T-helper 17 cell (primary cell): ENCODE results near the gene NUDT4. TPM values are rescaled to one million over a fixed set of nuclear protein-coding genes. Genes with fewer than 3 reads are reported as not detected.

Source experiments
- ATAC-seq: fragments of 150-1000 bp; cut with Tn5 transposase; 2 replicates; pipeline ENCODE4 v1.10.0; 2021; ENCODE audit warnings: mild to moderate bottlenecking, moderate library complexity
- DNase-seq, 3 donors: peaks; one replicate each; pipeline versions ENCODE4 v3.0.0 to v3.0.0-alpha.2; 2020 to 2021
- H3K9me3 ChIP-seq: one replicate; pipeline ENCODE4 v1.7.0; 2013; ENCODE audit warnings: low read length, mild to moderate bottlenecking; ENCODE audit not compliant: control insufficient read depth, poor library complexity, severe bottlenecking
- H3K27ac Mint-ChIP-seq: one replicate; pipeline ENCODE4 v1.8.0; 2022; ENCODE audit warnings: mild to moderate bottlenecking, moderate library complexity, mixed read lengths
- H3K27me3 Mint-ChIP-seq: one replicate; pipeline ENCODE4 v1.8.0; 2022; ENCODE audit warnings: mixed read lengths
- H3K36me3 Mint-ChIP-seq: one replicate; pipeline ENCODE4 v1.8.0; 2022; ENCODE audit warnings: low read depth, mixed read lengths
- H3K4me1 Mint-ChIP-seq: one replicate; pipeline ENCODE4 v1.8.0; 2022; ENCODE audit warnings: mild to moderate bottlenecking, mixed read lengths
- H3K4me3 Mint-ChIP-seq: one replicate; pipeline ENCODE4 v1.8.0; 2022; ENCODE audit warnings: mild to moderate bottlenecking, moderate library complexity, mixed read lengths
- total RNA-seq, 4 donors: library from RNA in 2 of 4; stranded (reverse) in 2 of 4; gene quantifications; one replicate each; pipeline ENCODE4 v1.2.3 and lab custom pipeline; 2022 to 2026

NUDT4 gene
- total RNA-seq, 2 donors from 2014 or later, result 60.4 to 78.8 TPM

GRCh38 chr12:93356214-93356613 lies 21.5 kb upstream of the NUDT4 start:
- Mint-ChIP-seq H3K4me3 (no peak overlapping the region), H3K27ac (no peak overlapping the region), H3K27me3 (no peaks in the 10 kb centered on the region)

GRCh38 chr12:93358058-93358457 lies 19.7 kb upstream of the NUDT4 start:
- H3K4me3 Mint-ChIP-seq, result no peak overlapping the region
- no peaks in the 10 kb centered on the region for H3K36me3 Mint-ChIP-seq
- no peaks in the 10 kb centered on the region for H3K27me3 Mint-ChIP-seq
- ATAC-seq, result no peak
- peaks cover 5% of the 10 kb centered on the region for H3K4me1 Mint-ChIP-seq
- no peaks in the 10 kb centered on the region for H3K9me3 ChIP-seq
- no peak for DNase-seq
- H3K27ac Mint-ChIP-seq, result no peak overlapping the region

More at GRCh38 chr12:93356214-93356613, 21.5 kb upstream of the NUDT4 start:
- H3K9me3 ChIP-seq, result no peaks in the 10 kb centered on the region
- ATAC-seq (no peak), DNase-seq (no peak)
- Mint-ChIP-seq H3K4me1 (no peaks in the 10 kb centered on the region), H3K36me3 (peaks cover 5% of the 10 kb centered on the region)

- H3K4me1 Mint-ChIP-seq, result peaks cover 7% of the 10 kb centered on the region
- no peaks in the 10 kb centered on the region for H3K9me3 ChIP-seq
- H3K27ac Mint-ChIP-seq, result no peak overlapping the region
- no peaks in the 10 kb centered on the region for H3K27me3 Mint-ChIP-seq
- no peak for ATAC-seq
- H3K36me3 Mint-ChIP-seq, result no peaks in the 10 kb centered on the region
- DNase-seq, result no peak
- H3K4me3 Mint-ChIP-seq, result no peak overlapping the region
Observed at GRCh38 chr12:93358821-93359220, 18.9 kb upstream of the NUDT4 start.

- Mint-ChIP-seq H3K4me3 (no peak overlapping the region), H3K4me1 (peaks cover 9% of the 10 kb centered on the region), H3K27ac (no peak overlapping the region), H3K27me3 (no peaks in the 10 kb centered on the region), H3K36me3 (no peaks in the 10 kb centered on the region)
- H3K9me3 ChIP-seq, result no peaks in the 10 kb centered on the region
- ATAC-seq (no peak), DNase-seq (no peak)
Observed at GRCh38 chr12:93360688-93361087, 17.0 kb upstream of the NUDT4 start.

- DNase-seq, result no peak
- no peak for ATAC-seq
- Mint-ChIP-seq H3K27ac (no peak overlapping the region), H3K4me1 (peaks cover 9% of the 10 kb centered on the region), H3K4me3 (no peak overlapping the region), H3K36me3 (no peaks in the 10 kb centered on the region), H3K27me3 (no peaks in the 10 kb centered on the region)
- H3K9me3 ChIP-seq, result no peaks in the 10 kb centered on the region
Observed at GRCh38 chr12:93361151-93361919, 16.4 kb upstream of the NUDT4 start.

- ATAC-seq, result peak; percentile 72
- Mint-ChIP-seq H3K4me3 (no peak overlapping the region), H3K27ac (peak overlapping the region; percentile 10)
Observed at GRCh38 chr12:93363841-93364297, 13.9 kb upstream of the NUDT4 start.

GRCh38 chr12:93365616-93366405 lies 11.9 kb upstream of the NUDT4 start:
- H3K4me1 Mint-ChIP-seq, result peaks cover 9% of the 10 kb centered on the region
- ATAC-seq, result no peak

More at GRCh38 chr12:93363841-93364297, 13.9 kb upstream of the NUDT4 start:
- peaks cover 9% of the 10 kb centered on the region for H3K4me1 Mint-ChIP-seq
- H3K9me3 ChIP-seq, result no peaks in the 10 kb centered on the region
- no peak for DNase-seq
- H3K36me3 Mint-ChIP-seq, result no peaks in the 10 kb centered on the region
- no peaks in the 10 kb centered on the region for H3K27me3 Mint-ChIP-seq

GRCh38 chr12:93366422-93366821 lies 11.3 kb upstream of the NUDT4 start:
- Mint-ChIP-seq H3K4me3 (no peak overlapping the region), H3K27me3 (no peaks in the 10 kb centered on the region), H3K27ac (no peak overlapping the region), H3K4me1 (peaks cover 9% of the 10 kb centered on the region), H3K36me3 (no peaks in the 10 kb centered on the region)
- ATAC-seq, result no peak
- no peak for DNase-seq
- no peaks in the 10 kb centered on the region for H3K9me3 ChIP-seq

More at GRCh38 chr12:93365616-93366405, 11.9 kb upstream of the NUDT4 start:
- Mint-ChIP-seq H3K27ac (no peak overlapping the region), H3K27me3 (no peaks in the 10 kb centered on the region), H3K4me3 (no peak overlapping the region), H3K36me3 (no peaks in the 10 kb centered on the region)
- DNase-seq, result no peak
- no peaks in the 10 kb centered on the region for H3K9me3 ChIP-seq

- no peak for DNase-seq
- no peak overlapping the region for H3K4me3 Mint-ChIP-seq
- ATAC-seq, result no peak
- no peaks in the 10 kb centered on the region for H3K9me3 ChIP-seq
- H3K36me3 Mint-ChIP-seq, result no peaks in the 10 kb centered on the region
- H3K4me1 Mint-ChIP-seq, result peaks cover 4% of the 10 kb centered on the region
- no peak overlapping the region for H3K27ac Mint-ChIP-seq
- no peaks in the 10 kb centered on the region for H3K27me3 Mint-ChIP-seq
Observed at GRCh38 chr12:93368766-93369165, 9.0 kb upstream of the NUDT4 start.

GRCh38 chr12:93369505-93369904 lies 8.2 kb upstream of the NUDT4 start:
- ATAC-seq (no peak), DNase-seq (no peak)
- no peaks in the 10 kb centered on the region for H3K36me3 Mint-ChIP-seq
- H3K9me3 ChIP-seq, result no peaks in the 10 kb centered on the region
- peaks cover 2% of the 10 kb centered on the region for H3K4me1 Mint-ChIP-seq
- no peak overlapping the region for H3K27ac Mint-ChIP-seq
- H3K4me3 Mint-ChIP-seq, result no peak overlapping the region
- H3K27me3 Mint-ChIP-seq, result no peaks in the 10 kb centered on the region

- no peaks in the 10 kb centered on the region for H3K9me3 ChIP-seq
- Mint-ChIP-seq H3K4me1 (peaks cover 2% of the 10 kb centered on the region), H3K36me3 (no peaks in the 10 kb centered on the region), H3K27me3 (no peaks in the 10 kb centered on the region), H3K4me3 (no peak overlapping the region), H3K27ac (no peak overlapping the region)
- DNase-seq (no peak), ATAC-seq (no peak)
Observed at GRCh38 chr12:93370947-93371346, 6.8 kb upstream of the NUDT4 start.

- no peak overlapping the region for H3K27ac Mint-ChIP-seq
- no peak for ATAC-seq
- H3K4me3 Mint-ChIP-seq, result no peak overlapping the region
- no peaks in the 10 kb centered on the region for H3K27me3 Mint-ChIP-seq
- H3K36me3 Mint-ChIP-seq, result peaks cover 2% of the 10 kb centered on the region
- H3K9me3 ChIP-seq, result no peaks in the 10 kb centered on the region
- DNase-seq, result no peak
- H3K4me1 Mint-ChIP-seq, result peaks cover 8% of the 10 kb centered on the region
Observed at GRCh38 chr12:93373961-93374656, 3.6 kb upstream of the NUDT4 start.

GRCh38 chr12:93375906-93376305 lies 1.8 kb upstream of the NUDT4 start:
- ATAC-seq (no peak), DNase-seq (no peak)
- no peaks in the 10 kb centered on the region for H3K9me3 ChIP-seq
- Mint-ChIP-seq H3K36me3 (peaks cover 2% of the 10 kb centered on the region), H3K27ac (no peak overlapping the region), H3K4me1 (peaks cover 24% of the 10 kb centered on the region), H3K4me3 (no peak overlapping the region), H3K27me3 (no peaks in the 10 kb centered on the region)
